HL-60 (cell line): Measurements from ENCODE around the gene C8G.

ENCODE experiments used
- DNase-seq, 2 experiments: peaks; one replicate each; pipeline ENCODE4 v3.0.0-alpha.2; 2010 to 2020; ENCODE audit warnings: low read depth in 1 of 2, low spot score in 1 of 2
- H3K27ac ChIP-seq: fragments of 250-450 bp; sonication (Bioruptor Pico); replicated peaks from 2 replicates; pipeline ENCODE4 v1.5.1; 2020; ENCODE audit warnings: mild to moderate bottlenecking, moderate library complexity
- H3K27me3 ChIP-seq: fragments of 250-450 bp; sonication (Bioruptor Pico); 2 replicates; pipeline ENCODE4 v1.5.1; 2021; ENCODE audit warnings: mild to moderate bottlenecking, moderate library complexity; ENCODE audit not compliant: insufficient read depth, poor library complexity, severe bottlenecking
- H3K4me3 ChIP-seq: replicated peaks from 2 replicates; pipeline ENCODE4 v1.5.1; 2011; ENCODE audit warnings: mild to moderate bottlenecking, control low read depth, low read length; ENCODE audit not compliant: insufficient read depth
- GABPA ChIP-seq: IDR thresholded peaks from 2 replicates; pipeline ENCODE4 v1.6.1; 2012; ENCODE audit warnings: low read depth
- POLR2AphosphoS5 ChIP-seq: IDR thresholded peaks from 2 replicates; pipeline ENCODE4 v1.6.1; 2012; ENCODE audit warnings: low read depth
- SPI1 ChIP-seq: IDR thresholded peaks from 2 replicates; pipeline ENCODE4 v1.6.1; 2012; ENCODE audit warnings: low read depth, mild to moderate bottlenecking, borderline replicate concordance
- TF ChIP-seq, protein P1 (sequence below): IDR thresholded peaks from one replicate; pipeline ENCODE4 v1.5.1; 2011; ENCODE audit warnings: low read length, control low read depth, inconsistent platforms; ENCODE audit not compliant: insufficient read depth
- TF ChIP-seq, protein P2 (sequence below): IDR thresholded peaks from 2 replicates; pipeline ENCODE4 v1.6.1; 2012; ENCODE audit warnings: low read depth; ENCODE audit not compliant: insufficient replicate concordance

C8G gene

DNA sequence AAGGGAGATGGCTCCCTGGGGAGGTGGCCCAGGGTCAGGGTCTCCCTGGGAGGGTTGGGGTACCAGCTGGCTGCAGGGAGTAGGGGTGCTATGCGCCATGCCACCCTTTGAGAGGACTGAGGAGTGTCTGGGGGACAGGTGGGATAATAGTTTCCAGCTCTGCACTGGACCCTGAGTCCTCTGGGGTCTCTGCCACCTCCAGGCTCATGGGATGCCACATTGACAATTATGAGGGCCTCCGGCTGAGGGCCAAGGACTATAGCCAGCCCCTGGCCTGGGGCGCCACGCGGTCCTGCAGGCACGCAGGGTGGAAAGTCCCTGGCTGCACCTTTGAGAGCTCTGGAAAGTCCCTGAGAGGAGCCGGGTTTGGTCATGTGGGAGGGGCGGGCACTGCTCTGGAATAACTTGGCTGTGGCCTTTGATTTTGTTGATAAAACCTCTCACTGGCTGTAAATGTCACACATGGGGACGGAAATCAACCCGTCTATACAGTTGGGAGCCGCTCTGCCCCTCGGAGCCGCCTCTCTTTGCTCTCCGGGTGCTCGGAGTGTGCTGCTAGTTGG lies 42.7 kb upstream of the C8G start:
- H3K4me3 ChIP-seq = no peak overlapping the region
- no peaks in the 10 kb centered on the region for H3K27me3 ChIP-seq
- DNase-seq = no peak
- TF ChIP-seq, protein P1, sequence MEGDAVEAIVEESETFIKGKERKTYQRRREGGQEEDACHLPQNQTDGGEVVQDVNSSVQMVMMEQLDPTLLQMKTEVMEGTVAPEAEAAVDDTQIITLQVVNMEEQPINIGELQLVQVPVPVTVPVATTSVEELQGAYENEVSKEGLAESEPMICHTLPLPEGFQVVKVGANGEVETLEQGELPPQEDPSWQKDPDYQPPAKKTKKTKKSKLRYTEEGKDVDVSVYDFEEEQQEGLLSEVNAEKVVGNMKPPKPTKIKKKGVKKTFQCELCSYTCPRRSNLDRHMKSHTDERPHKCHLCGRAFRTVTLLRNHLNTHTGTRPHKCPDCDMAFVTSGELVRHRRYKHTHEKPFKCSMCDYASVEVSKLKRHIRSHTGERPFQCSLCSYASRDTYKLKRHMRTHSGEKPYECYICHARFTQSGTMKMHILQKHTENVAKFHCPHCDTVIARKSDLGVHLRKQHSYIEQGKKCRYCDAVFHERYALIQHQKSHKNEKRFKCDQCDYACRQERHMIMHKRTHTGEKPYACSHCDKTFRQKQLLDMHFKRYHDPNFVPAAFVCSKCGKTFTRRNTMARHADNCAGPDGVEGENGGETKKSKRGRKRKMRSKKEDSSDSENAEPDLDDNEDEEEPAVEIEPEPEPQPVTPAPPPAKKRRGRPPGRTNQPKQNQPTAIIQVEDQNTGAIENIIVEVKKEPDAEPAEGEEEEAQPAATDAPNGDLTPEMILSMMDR = no peak
- TF ChIP-seq, protein P2, sequence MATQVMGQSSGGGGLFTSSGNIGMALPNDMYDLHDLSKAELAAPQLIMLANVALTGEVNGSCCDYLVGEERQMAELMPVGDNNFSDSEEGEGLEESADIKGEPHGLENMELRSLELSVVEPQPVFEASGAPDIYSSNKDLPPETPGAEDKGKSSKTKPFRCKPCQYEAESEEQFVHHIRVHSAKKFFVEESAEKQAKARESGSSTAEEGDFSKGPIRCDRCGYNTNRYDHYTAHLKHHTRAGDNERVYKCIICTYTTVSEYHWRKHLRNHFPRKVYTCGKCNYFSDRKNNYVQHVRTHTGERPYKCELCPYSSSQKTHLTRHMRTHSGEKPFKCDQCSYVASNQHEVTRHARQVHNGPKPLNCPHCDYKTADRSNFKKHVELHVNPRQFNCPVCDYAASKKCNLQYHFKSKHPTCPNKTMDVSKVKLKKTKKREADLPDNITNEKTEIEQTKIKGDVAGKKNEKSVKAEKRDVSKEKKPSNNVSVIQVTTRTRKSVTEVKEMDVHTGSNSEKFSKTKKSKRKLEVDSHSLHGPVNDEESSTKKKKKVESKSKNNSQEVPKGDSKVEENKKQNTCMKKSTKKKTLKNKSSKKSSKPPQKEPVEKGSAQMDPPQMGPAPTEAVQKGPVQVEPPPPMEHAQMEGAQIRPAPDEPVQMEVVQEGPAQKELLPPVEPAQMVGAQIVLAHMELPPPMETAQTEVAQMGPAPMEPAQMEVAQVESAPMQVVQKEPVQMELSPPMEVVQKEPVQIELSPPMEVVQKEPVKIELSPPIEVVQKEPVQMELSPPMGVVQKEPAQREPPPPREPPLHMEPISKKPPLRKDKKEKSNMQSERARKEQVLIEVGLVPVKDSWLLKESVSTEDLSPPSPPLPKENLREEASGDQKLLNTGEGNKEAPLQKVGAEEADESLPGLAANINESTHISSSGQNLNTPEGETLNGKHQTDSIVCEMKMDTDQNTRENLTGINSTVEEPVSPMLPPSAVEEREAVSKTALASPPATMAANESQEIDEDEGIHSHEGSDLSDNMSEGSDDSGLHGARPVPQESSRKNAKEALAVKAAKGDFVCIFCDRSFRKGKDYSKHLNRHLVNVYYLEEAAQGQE = no peak
- TF ChIP-seq POLR2AphosphoS5 = no peak
- TF ChIP-seq GABPA = no peak
- TF ChIP-seq SPI1 = no peak
- H3K27ac ChIP-seq = no peak overlapping the region

DNA sequence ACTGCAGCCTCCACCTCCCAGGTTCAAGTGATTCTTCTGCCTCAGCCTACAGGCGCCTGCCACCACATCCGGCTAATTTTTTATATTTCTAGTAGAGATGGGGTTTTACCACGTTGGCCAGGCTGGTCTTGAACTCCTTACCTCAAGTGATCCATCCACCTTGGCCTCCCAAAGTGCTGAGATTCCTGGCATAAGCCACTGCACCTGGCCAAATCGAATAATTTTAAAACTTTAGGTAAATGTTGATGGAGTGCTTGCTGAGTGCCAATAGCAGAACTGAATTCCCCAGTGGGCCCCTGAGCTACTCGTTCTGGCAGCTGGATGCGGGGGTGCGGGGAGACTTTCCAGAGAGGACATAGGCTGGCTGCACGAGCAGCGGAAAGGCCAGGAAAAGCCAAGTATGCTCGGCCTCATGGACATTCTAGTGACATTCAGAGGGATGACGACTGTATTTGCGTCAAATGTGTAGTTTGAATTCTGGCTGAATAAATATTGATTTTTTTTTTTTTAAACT lies 41.9 kb upstream of the C8G start:
- no peak for TF ChIP-seq GABPA
- TF ChIP-seq, protein P1 = no peak
- TF ChIP-seq, protein P2 = no peak
- DNase-seq = no peak
- no peak overlapping the region for H3K27ac ChIP-seq

DNA sequence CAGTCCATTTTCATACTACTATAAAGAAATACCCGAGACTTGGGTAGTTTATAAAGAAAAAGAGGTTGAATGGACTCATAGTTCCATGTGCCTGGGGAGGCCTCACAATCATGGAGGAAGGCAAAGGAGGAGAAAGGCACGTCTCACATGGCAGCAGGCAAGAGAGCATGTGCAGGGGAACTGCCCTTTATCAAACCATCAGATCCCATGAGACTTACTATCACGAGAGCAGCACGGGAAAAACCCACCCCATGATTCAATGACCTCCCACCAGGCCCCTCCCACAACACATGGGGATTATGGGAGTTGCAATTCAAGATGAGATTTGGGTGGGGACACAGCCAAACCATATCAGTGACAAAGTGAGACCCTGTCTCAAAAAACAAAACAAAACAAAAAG lies 38.8 kb upstream of the C8G start:
- Histone ChIP-seq H3K27me3 (no peaks in the 10 kb centered on the region), H3K27ac (no peak overlapping the region), H3K4me3 (no peak overlapping the region)
- TF ChIP-seq, protein P2 = no peak
- TF ChIP-seq SPI1 (no peak), GABPA (no peak), POLR2AphosphoS5 (no peak)
- TF ChIP-seq, protein P1 = no peak
- no peak for DNase-seq

More for the DNA sequence above, 41.9 kb upstream of the C8G start:
- Histone ChIP-seq H3K4me3 (no peak overlapping the region), H3K27me3 (no peaks in the 10 kb centered on the region)
